KOPT-K1 (cell line): ENCODE data around the gene ZNF467.

Source experiments
- H3K27ac ChIP-seq: fragments of 200-600 bp; sonication (generic); 2 replicates; pipeline ENCODE4 v1.5.1; 2016; ENCODE audit warnings: antibody characterized with exemption, mild to moderate bottlenecking, low read depth, low read length; ENCODE audit not compliant: poor library complexity, severe bottlenecking
- H3K36me3 ChIP-seq: fragments of 200-600 bp; sonication (generic); 2 replicates; pipeline ENCODE4 v1.5.1; 2017; ENCODE audit warnings: antibody characterized with exemption, mild to moderate bottlenecking, low read length, moderate library complexity; ENCODE audit not compliant: insufficient read depth
- H3K9me3 ChIP-seq: fragments of 200-600 bp; sonication (generic); 2 replicates; pipeline ENCODE4 v1.5.1; 2017; ENCODE audit warnings: antibody characterized with exemption, low read length, mild to moderate bottlenecking; ENCODE audit not compliant: insufficient read depth, poor library complexity, severe bottlenecking

The ZNF467 gene, protein sequence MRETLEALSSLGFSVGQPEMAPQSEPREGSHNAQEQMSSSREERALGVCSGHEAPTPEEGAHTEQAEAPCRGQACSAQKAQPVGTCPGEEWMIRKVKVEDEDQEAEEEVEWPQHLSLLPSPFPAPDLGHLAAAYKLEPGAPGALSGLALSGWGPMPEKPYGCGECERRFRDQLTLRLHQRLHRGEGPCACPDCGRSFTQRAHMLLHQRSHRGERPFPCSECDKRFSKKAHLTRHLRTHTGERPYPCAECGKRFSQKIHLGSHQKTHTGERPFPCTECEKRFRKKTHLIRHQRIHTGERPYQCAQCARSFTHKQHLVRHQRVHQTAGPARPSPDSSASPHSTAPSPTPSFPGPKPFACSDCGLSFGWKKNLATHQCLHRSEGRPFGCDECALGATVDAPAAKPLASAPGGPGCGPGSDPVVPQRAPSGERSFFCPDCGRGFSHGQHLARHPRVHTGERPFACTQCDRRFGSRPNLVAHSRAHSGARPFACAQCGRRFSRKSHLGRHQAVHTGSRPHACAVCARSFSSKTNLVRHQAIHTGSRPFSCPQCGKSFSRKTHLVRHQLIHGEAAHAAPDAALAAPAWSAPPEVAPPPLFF

DNA sequence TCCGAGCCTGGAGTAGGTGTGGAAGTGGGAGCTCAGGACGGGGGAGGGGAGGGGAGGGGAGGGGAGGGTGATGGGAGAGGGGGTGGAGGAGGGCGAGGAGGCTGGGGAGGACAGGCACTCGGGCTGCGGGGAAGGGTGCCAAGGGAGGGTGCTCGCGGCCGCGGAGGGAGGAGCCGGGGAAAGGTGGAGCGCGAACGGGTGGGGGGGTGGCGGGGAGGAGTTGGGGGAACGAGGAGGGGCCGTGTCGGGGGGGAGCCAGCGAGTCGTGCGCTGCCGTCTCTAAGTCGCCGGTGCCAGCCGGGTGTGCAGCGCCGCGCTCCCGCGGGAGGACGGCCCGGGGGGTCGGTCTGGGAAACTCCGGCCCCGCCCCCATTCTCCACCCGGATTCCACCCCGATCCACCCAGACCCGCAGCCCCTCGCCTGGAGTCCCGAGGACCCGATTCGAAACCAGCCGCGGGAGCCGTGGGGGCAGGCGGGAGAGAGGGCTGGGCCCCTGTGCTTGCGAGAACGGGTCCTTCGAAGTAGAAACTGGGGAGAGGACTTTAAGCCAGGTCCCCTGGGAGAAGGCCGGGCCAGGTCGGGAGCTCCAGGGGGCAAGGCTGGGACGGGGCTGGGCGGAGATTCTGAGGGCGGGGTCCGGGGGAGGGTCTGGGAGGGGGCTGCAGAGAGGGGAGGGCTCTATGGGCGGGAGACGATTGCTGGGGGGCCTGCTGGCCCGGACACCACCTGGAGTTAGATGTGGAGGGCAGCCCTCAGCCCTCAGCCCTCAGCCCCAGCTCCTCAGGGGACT, at the start of gene ZNF467:
Gene ZNF467, minus strand, starts transcription at position 143 of the 791 bp plus-strand sequence. CDS start 2,556 bp downstream, outside the sequence.
- H3K36me3 ChIP-seq: no peaks in the 10 kb centered on the region
- no peak within 1 kb of the TSS for H3K27ac ChIP-seq
- no peaks in the 10 kb centered on the region for H3K9me3 ChIP-seq

DNA sequence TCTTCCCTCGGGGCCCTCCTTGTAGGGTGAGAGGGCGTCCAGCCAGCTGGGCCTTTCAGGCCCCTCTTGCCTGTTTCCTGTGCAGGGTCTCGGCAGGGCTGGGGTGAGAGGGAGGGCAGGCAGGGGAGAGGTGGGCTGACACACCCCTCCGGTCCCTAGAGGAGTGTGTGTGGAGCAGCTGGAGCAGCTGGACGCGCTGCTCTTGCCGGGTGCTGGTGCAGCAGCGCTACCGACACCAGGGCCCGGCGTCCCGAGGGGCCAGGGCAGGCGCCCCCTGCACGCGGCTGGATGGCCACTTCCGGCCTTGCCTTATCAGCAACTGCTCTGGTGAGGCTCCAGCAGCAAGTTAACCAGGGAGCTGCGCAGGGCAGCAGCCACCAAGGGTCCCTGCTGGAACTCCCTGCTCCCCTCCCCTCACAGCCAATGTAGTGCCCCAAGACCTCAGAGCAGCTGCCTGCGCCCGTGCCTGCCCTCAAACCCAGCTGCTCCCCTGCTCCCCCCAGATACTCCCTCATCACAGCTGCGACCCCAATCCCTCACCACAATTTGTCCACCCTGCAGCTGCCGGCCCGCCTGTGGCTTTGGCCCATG, 49.1 kb upstream of the ZNF467 start:
- Histone ChIP-seq H3K9me3 (no peaks in the 10 kb centered on the region), H3K27ac (no peak overlapping the region), H3K36me3 (no peaks in the 10 kb centered on the region)

DNA sequence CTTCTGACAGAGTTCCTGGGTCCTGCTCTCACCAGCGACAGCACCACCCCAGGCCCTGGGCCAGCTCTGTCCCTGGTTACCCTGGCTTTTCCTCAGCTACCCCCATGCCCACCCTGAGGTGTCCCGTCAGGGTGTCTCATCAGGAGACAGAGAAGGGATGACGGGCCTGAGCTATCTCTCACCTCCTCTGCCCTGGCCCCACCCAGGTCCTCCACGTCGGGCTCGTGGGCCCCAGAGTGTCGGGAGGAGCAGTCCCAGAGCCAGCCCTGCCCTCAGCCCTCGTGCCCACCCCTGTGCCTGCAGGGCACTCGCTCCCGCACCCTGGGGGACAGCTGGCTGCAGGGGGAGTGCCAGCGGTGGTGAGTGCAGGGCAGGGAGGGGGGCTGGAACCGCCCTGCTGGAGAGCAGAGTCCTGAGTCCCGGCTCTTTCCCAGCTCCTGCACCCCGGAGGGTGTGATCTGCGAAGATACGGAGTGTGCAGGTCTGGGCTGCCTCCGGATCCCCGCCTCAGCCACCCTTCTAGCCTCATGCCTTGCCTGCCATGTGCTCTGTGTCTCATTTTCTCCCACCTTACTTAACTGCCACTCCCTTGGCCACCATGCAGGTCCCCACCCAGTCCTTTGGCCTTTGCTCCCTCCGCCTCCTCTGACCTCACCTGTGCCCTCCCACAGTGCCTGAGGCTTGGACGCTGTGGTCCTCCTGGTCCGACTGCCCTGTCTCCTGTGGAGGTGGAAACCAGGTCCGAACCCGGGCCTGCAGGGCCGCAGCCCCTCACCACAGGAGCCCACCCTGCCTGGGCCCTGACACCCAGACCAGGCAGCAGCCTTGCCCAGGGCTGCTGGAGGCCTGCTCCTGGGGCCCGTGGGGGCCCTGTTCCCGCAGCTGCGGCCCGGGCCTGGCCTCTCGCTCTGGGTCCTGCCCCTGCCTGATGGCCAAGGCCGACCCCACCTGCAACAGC, 48.1 kb upstream of the ZNF467 start:
- Histone ChIP-seq H3K9me3 (no peaks in the 10 kb centered on the region), H3K36me3 (no peaks in the 10 kb centered on the region), H3K27ac (no peak overlapping the region)

DNA sequence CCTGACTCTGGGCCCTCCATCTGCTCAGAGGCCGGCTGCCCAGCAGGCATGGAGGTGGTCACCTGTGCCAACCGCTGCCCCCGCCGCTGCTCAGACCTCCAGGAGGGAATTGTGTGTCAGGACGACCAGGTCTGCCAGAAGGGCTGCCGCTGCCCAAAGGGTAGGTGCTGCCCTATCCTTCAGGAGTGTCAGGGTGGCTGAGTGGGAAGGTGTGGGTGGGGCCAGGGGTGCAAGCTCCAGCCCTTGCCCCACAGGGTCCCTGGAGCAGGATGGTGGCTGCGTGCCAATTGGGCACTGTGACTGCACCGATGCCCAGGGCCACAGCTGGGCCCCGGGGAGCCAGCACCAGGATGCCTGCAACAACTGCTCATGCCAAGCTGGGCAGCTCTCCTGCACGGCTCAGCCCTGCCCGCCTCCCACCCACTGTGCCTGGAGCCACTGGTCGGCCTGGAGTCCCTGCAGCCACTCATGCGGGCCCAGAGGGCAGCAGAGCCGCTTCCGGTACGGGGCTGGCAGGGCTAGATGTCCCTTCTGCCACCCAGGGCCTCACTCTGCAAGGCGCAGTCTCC, 47.3 kb upstream of the ZNF467 start:
- Histone ChIP-seq H3K27ac (no peak overlapping the region), H3K36me3 (no peaks in the 10 kb centered on the region), H3K9me3 (no peaks in the 10 kb centered on the region)

DNA sequence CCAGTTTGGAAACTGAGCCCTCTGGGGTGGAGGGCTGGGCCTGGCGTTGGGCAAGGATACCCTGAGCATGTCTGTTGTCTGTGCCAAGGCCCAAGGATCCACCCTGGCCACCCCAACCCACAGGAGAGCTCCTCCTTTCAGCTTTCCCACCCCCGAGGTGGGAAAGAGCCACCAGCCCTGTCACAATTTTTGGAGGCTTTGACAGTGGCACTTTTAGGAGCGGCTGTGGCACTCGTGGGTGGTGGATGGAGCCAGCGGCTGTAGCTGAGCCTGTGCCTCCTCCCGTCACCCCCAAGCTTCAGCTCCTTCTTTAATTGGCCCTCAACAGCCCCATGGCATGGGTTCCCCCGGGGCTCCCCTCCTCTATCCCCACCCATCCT, 46.6 kb upstream of the ZNF467 start:
- Histone ChIP-seq H3K9me3 (no peaks in the 10 kb centered on the region), H3K36me3 (no peaks in the 10 kb centered on the region), H3K27ac (no peak overlapping the region)

DNA sequence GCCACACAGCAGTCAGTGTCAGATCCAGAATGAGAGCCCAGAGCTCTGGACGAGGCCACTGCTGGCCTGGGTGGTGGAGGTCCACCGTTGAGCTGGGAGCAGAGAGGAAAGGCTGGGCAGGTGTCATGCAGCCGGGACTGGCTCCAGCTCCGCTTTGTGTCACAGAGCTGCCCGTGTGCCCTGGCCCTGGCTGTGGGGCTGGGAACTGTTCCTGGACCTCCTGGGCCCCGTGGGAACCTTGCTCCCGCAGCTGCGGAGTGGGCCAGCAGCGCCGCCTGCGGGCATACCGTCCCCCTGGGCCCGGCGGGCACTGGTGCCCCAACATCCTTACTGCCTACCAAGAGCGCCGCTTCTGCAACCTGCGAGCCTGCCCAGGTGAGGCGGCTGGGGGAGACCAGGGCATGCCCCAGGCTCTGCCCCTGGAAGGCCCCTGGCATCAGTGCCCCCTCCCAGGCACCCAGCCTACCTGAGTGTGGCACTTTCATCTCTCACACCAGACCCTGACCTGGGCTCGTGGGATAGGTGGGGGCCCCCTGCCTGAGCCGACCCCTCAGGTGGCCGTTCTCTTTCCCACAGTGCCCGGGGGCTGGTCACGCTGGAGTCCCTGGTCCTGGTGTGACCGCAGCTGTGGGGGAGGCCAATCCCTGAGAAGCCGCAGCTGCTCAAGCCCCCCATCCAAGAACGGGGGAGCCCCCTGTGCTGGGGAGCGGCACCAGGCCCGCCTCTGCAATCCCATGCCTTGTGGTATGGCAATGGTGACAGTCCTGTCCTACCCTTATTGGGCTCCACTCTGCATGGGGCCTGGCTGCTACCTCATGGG, 46.0 kb upstream of the ZNF467 start:
- H3K27ac ChIP-seq: no peak overlapping the region
- no peaks in the 10 kb centered on the region for H3K9me3 ChIP-seq
- no peaks in the 10 kb centered on the region for H3K36me3 ChIP-seq

DNA sequence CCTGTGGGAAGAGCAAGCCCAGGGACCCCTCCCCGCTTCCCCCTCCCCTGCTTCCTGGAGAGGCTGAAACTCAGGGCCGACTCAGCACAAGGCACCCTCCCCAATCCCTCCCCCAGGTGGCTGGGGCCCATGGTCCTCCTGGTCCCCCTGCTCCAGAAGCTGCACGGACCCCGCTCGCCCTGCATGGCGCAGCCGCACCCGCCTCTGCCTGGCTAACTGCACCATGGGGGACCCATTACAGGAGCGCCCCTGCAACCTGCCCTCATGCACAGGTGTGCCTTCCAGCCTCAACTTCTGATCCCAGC, 45.1 kb upstream of the ZNF467 start:
- Histone ChIP-seq H3K9me3 (no peaks in the 10 kb centered on the region), H3K36me3 (no peaks in the 10 kb centered on the region), H3K27ac (no peak overlapping the region)

DNA sequence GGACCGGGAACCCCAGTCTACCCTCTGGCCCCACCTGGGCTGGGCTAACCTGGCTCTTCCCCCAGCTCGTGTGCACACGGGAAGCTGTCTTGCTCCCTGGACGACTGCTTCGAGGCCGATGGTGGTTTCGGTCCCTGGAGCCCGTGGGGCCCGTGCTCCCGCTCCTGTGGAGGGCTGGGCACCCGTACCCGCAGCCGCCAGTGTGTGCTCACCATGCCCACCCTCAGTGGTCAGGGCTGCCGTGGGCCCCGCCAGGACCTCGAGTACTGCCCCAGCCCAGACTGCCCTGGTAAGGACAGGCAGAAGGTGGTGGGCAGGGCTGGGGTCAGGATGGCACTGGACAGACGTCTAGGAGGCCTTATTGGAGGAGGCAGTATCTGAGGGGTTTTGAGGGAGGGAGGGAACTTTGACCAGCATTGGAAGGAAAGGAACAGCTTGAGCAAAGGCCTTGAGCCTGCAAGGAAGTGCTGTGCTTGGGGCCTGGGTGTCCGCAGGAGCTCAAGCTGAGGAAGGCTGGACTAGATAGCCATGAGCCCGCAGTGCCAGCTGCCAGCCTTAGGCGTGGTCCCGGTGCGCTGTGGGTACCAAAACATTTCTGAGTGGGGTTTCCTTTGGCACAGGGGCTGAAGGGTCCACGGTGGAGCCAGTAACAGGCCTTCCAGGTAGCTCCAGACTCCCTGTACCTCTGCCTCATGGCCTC, 44.6 kb upstream of the ZNF467 start:
- Histone ChIP-seq H3K9me3 (no peaks in the 10 kb centered on the region), H3K36me3 (no peaks in the 10 kb centered on the region), H3K27ac (no peak overlapping the region)

DNA sequence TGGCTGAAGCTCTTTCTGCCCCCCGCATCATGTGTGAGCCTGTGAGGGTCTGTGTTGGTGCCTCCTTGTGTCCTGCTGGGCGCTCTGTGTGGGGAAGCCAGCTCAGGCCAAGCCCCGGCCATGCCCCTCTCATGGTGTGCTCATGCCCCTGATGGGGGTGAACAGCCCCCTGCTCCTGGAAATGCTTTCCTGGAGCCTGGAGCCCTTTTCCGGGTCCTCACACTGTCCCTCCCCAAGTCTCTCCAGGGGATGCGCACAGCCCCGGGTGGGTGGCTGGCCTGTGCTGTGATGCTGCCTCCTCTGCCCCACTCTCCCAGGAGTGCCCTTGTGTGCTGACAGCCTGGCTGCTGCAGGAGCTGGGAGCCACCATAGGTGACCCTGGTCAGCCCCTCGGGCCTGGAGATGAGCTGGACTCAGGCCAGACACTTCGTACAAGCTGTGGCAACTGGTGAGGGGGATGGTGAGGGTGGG, 43.9 kb upstream of the ZNF467 start:
- no peaks in the 10 kb centered on the region for H3K36me3 ChIP-seq
- no peak overlapping the region for H3K27ac ChIP-seq
- H3K9me3 ChIP-seq: no peaks in the 10 kb centered on the region

DNA sequence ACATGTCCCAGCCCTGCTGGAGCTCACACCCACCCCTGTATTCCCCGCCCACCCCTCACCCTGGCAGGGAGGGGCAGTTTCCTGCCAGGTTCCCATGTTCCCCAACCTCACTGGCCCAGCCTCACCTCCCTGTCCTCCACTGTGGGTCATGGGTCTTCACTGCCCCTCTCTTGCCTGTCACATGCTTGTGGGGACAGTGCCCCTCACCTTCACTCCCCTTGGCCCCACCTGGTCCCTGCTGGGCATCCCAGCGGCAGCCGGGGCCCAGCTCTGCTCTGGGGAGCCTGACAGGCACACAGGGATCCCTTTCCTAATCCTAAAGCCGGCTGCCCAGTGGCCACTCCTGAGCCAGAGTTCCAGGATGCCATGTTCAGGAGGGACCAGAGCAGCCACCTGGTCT, 43.4 kb upstream of the ZNF467 start:
- Histone ChIP-seq H3K27ac (no peak overlapping the region), H3K9me3 (no peaks in the 10 kb centered on the region)

DNA sequence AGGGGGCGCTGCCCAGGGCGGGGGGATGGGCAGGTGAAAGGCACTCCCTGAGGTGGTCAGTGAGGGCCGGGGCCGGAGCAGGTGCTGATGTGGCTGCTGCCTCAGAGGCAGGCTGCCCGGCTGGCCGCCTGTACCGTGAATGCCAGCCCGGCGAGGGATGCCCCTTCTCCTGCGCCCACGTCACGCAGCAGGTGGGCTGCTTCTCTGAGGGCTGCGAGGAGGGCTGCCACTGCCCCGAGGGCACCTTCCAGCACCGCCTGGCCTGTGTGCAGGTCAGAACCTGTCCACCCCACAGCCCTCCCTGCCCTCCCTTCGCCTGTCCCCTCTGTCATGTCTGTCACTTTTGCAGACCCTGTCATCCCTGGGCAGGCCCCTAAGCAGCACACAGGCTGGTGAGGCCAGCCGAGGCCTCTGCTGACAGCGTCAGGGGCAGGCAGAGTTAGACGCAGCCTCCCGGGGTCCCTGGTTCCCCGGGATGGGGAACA, 42.9 kb upstream of the ZNF467 start:
- Histone ChIP-seq H3K27ac (no peak overlapping the region), H3K36me3 (no peaks in the 10 kb centered on the region), H3K9me3 (no peaks in the 10 kb centered on the region)

More for the DNA sequence above, 43.4 kb upstream of the ZNF467 start:
- no peaks in the 10 kb centered on the region for H3K36me3 ChIP-seq

DNA sequence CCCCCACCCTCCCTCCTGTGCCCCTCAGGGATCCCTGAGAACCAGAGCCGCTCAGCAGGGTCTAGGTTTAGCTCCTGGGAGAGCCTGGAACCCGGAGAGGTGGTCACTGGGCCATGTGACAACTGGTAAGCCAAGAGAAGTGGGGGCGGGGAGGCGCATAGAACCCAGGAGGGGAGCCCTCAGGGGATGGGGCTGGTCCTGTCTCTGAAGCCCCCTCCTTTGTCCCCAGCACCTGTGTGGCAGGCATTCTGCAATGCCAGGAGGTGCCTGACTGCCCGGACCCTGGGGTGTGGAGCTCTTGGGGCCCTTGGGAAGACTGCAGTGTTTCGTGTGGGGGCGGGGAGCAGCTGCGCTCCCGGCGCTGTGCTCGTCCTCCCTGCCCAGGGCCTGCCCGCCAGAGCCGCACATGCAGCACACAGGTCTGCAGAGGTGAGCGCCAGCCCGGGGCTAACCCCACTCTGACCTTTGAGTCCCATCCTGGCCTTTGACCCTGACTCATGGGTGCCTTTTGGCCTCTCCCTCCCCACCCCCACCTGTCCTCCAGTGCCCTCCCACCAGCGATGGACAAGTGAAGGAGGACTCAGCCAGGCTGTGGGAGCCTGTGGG, 42.4 kb upstream of the ZNF467 start:
- Histone ChIP-seq H3K36me3 (no peaks in the 10 kb centered on the region), H3K27ac (no peak overlapping the region), H3K9me3 (no peaks in the 10 kb centered on the region)
